GM23248 (cell line): ENCODE results near the gene SYT1. TPM values are rescaled to one million over a fixed set of nuclear protein-coding genes. Genes with fewer than 3 reads are reported as not detected.

Source experiments
- DNase-seq: peaks from one replicate; pipeline ENCODE4 v3.0.0-alpha.2; 2015
- H2AFZ ChIP-seq: fragments of 200-600 bp; sonication (generic); 2 replicates; pipeline ENCODE4 v1.6.1; 2016; ENCODE audit warnings: antibody characterized with exemption
- H3F3A ChIP-seq: fragments of 200-600 bp; sonication (generic); 2 replicates; pipeline ENCODE4 v1.6.1; 2016; ENCODE audit warnings: mild to moderate bottlenecking, antibody characterized with exemption, mixed run types; ENCODE audit not compliant: insufficient read depth
- H3K27ac ChIP-seq: fragments of 200-600 bp; sonication (generic); 2 replicates; pipeline ENCODE4 v1.5.1; 2016; ENCODE audit warnings: mild to moderate bottlenecking
- H3K27me3 ChIP-seq: fragments of 200-600 bp; sonication (generic); replicated peaks from 2 replicates; pipeline ENCODE4 v1.6.1; 2016; ENCODE audit warnings: mild to moderate bottlenecking; ENCODE audit not compliant: insufficient read depth
- H3K36me3 ChIP-seq: fragments of 200-600 bp; sonication (generic); 2 replicates; pipeline ENCODE4 v1.6.1; 2016; ENCODE audit warnings: low read depth, mild to moderate bottlenecking
- H3K4me1 ChIP-seq: fragments of 200-600 bp; sonication (generic); 2 replicates; pipeline ENCODE4 v1.6.1; 2016; ENCODE audit warnings: mild to moderate bottlenecking; ENCODE audit not compliant: insufficient read depth
- H3K4me2 ChIP-seq: fragments of 200-600 bp; sonication (generic); one replicate; pipeline ENCODE4 v1.6.1; 2016; ENCODE audit warnings: mild to moderate bottlenecking; ENCODE audit not compliant: unreplicated experiment
- H3K4me3 ChIP-seq: fragments of 200-600 bp; sonication (generic); 2 replicates; pipeline ENCODE4 v1.5.1; 2016; ENCODE audit warnings: mild to moderate bottlenecking
- H3K79me2 ChIP-seq: fragments of 200-600 bp; sonication (generic); 2 replicates; pipeline ENCODE4 v1.6.1; 2016; ENCODE audit warnings: mild to moderate bottlenecking; ENCODE audit not compliant: insufficient read depth
- H3K9ac ChIP-seq: fragments of 200-600 bp; sonication (generic); 2 replicates; pipeline ENCODE4 v1.6.1; 2016; ENCODE audit warnings: mild to moderate bottlenecking
- H3K9me2 ChIP-seq: fragments of 200-600 bp; sonication (generic); 2 replicates; pipeline ENCODE4 v1.6.1; 2016; ENCODE audit warnings: mixed run types, mild to moderate bottlenecking, moderate library complexity; ENCODE audit not compliant: insufficient read depth
- H3K9me3 ChIP-seq: fragments of 200-600 bp; sonication (generic); one replicate; pipeline ENCODE4 v1.6.1; 2017; ENCODE audit warnings: low read depth
- H4K20me1 ChIP-seq: fragments of 200-600 bp; sonication (generic); 2 replicates; pipeline ENCODE4 v1.6.0; 2016; ENCODE audit not compliant: insufficient read depth
- EZH2 ChIP-seq: fragments of 200-600 bp; sonication (generic); IDR thresholded peaks from 2 replicates; pipeline ENCODE4 v1.6.1; 2018; ENCODE audit warnings: antibody characterized with exemption, mild to moderate bottlenecking; ENCODE audit not compliant: insufficient read depth, poor library complexity, severe bottlenecking
- EZH2phosphoT487 ChIP-seq: fragments of 200-600 bp; sonication (generic); IDR thresholded peaks from 2 replicates; pipeline ENCODE4 v1.6.1; 2018; ENCODE audit warnings: antibody characterized with exemption, moderate library complexity, mild to moderate bottlenecking, low read depth; ENCODE audit not compliant: insufficient read depth
- WGBS, 2 experiments: methylation state at CpG; one replicate each; pipeline ENCODE4 v1.1.6; 2015 to 2017; ENCODE audit warnings: low lambda C conversion rate in 2 of 2, low coverage in 1 of 2; ENCODE audit errors: missing lambda C conversion rate in 2 of 2; 5-methylcytosine and 5-hydroxymethylcytosine counted together
- in situ Hi-C: fragments of 300-500 bp; cut with MboI; formaldehyde crosslinking; loops from 2 replicates; pipeline ENCODE4 v1.15.0; 2020
- polyA plus RNA-seq: library from polyadenylated mRNA; unstranded; fragments of >200 nt; fragmentation: Nextera tagmentation; extraction: Ambion mirVana; gene quantifications from 2 replicates; pipeline ENCODE4 v1.2.1, GENCODE V29; 2016
- total RNA-seq: library from RNA; depleted of rRNA; stranded (reverse); fragments of >200 nt; shearing (Covaris generic); gene quantifications from 2 replicates; pipeline ENCODE4 v1.2.3, GENCODE V29; 2014

Gene SYT1
- total and polyA plus RNA-seq, 2 experiments from 2014 or later = 1.7 to 2.4 TPM

DNA sequence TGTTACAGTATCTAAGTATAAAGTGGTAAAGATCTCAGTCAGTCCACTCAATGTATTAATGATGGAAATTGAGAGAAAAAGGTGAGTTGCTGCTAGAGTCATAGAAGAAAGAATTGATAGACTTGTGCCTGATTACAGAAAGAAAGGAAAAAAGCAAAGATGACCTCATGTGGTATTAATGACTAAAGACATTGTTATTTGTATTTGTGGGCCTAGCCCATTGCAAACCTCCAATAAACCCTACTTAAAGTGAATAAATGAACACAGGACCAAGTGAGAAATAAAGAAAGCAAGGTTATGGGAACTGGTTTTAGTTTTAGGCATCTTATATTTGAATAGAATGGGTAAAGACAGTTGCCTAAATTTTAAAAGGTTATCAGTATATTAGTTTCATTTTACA is 105.5 kb downstream of the SYT1 start:
- no peak for TF ChIP-seq EZH2phosphoT487
- no peak for TF ChIP-seq EZH2
- Histone ChIP-seq H3K4me3 (no peak overlapping the region), H3K9ac (no peak overlapping the region), H4K20me1 (no peaks in the 10 kb centered on the region), H3K4me1 (no peaks in the 10 kb centered on the region), H3F3A (no peaks in the 10 kb centered on the region), H3K9me2 (no peaks in the 10 kb centered on the region), H2AFZ (no peak overlapping the region), H3K36me3 (no peaks in the 10 kb centered on the region), H3K9me3 (no peaks in the 10 kb centered on the region), H3K27ac (no peak overlapping the region), H3K4me2 (no peak overlapping the region), H3K79me2 (no peaks in the 10 kb centered on the region), H3K27me3 (no peaks in the 10 kb centered on the region)
- DNase-seq = peak; percentile 9
- in situ Hi-C loops = no loop called here

DNA sequence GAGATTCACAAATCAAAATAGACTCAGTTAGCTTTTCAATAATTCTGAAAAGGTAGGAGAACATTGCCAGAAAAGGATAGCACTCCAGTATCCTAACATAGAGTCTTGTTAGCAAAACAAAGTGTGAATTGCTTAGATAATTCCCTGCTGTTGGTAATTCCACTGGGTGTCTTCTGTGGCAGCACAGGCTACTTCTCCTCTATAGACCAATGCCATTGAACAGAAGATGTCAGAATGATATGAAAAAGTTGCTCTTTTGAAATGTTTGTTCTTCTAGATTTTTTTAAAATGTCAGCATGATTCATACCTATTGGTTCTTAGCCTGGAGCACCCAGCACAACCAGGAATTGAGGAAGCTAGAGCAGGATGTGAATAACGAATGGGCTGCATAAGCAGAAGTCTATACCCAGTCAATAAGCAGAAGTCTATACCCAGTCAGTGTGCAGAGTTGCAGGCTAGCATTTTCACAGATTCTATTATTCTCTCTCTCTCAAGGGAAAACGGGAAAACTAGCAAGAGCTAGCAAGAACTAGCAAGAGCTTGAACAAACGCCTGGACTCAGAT is 112.8 kb downstream of the SYT1 start:
- no peaks in the 10 kb centered on the region for H3K27me3 ChIP-seq
- no peaks in the 10 kb centered on the region for H3K9me2 ChIP-seq
- no peaks in the 10 kb centered on the region for H4K20me1 ChIP-seq
- H3K9ac ChIP-seq = no peak overlapping the region
- H3K4me3 ChIP-seq = no peak overlapping the region
- DNase-seq = peak; percentile 3
- no peak for TF ChIP-seq EZH2phosphoT487
- no peak for TF ChIP-seq EZH2
- in situ Hi-C loops = no loop called here
- H3F3A ChIP-seq = no peaks in the 10 kb centered on the region
- H3K9me3 ChIP-seq = no peaks in the 10 kb centered on the region
- no peaks in the 10 kb centered on the region for H3K36me3 ChIP-seq
- 61 to 67% methylated on average over 3 of the region's 3 CpGs for WGBS, 2 experiments
- no peak overlapping the region for H2AFZ ChIP-seq
- H3K4me2 ChIP-seq = no peak overlapping the region
- H3K79me2 ChIP-seq = no peaks in the 10 kb centered on the region
- H3K4me1 ChIP-seq = no peaks in the 10 kb centered on the region
- H3K27ac ChIP-seq = no peak overlapping the region

DNA sequence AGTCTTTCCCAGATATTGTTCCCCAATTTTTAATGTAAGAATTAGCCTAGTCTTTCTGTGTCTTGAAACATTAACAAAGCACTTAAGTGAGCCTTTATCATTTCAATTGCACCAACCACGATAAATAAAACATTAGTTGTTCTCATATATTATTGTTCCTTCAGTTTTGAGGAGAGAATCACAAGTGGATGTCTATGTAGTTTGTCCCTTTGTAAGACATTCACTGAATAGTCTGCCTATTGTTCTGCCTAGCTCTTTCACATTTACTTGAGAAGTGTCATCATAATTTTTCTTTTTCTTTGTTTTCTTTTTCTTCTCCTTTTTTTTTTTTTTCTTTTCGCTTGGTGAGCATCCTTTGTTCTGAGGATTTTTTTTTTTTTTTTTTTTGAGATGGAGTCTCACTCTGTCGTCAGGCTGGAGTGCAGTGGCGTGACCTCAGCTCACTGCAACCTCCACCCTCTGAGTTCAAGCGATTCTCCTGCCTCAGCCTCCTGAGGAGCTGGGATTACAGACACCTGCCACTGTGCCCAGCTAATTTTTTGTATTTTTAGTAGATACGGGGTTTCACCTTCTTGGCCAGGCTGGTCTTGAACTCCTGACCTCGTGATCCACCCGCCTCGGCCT is 129.7 kb downstream of the SYT1 start:
- no peaks in the 10 kb centered on the region for H3K9me3 ChIP-seq
- H3K4me1 ChIP-seq = no peaks in the 10 kb centered on the region
- 91 to 94% methylated on average over 7 to 9 of the region's 9 CpGs for WGBS, 2 experiments
- no peaks in the 10 kb centered on the region for H4K20me1 ChIP-seq
- H3K79me2 ChIP-seq = no peaks in the 10 kb centered on the region
- in situ Hi-C loops = no loop called here
- DNase-seq = no peak
- TF ChIP-seq EZH2 = no peak
- no peak for TF ChIP-seq EZH2phosphoT487
- H3K9me2 ChIP-seq = no peaks in the 10 kb centered on the region
- no peak overlapping the region for H3K4me2 ChIP-seq
- no peaks in the 10 kb centered on the region for H3K36me3 ChIP-seq
- no peak overlapping the region for H3K4me3 ChIP-seq
- H3K27me3 ChIP-seq = no peaks in the 10 kb centered on the region
- no peak overlapping the region for H3K27ac ChIP-seq
- no peaks in the 10 kb centered on the region for H3F3A ChIP-seq
- H2AFZ ChIP-seq = no peak overlapping the region
- H3K9ac ChIP-seq = no peak overlapping the region

DNA sequence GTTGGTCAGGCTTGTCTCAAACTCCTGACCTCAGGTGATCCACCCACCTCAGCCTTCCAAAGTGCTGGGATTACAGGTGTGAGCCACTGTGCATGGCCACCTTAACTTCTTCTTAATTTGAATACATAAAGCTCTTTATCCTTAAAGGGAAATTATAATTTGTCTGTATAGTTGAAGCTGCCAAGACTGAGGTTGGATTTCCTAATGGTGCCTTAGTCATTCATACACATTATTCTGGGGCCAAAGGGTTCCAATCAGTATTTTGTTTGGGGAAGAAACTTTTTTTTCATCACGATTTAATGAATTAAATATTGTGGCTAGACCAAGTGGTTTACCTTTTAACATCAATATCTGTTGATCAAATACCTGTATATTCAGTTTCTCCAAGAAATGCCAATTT is 135.9 kb downstream of the SYT1 start:
- in situ Hi-C loops = no loop called here
- no peak overlapping the region for H2AFZ ChIP-seq
- no peaks in the 10 kb centered on the region for H3K9me3 ChIP-seq
- no peaks in the 10 kb centered on the region for H3K79me2 ChIP-seq
- H3K9me2 ChIP-seq = no peaks in the 10 kb centered on the region
- no peaks in the 10 kb centered on the region for H3K36me3 ChIP-seq
- WGBS, 2 experiments = 76 to 92% methylated on average over 1 of the region's 1 CpG
- H4K20me1 ChIP-seq = no peaks in the 10 kb centered on the region
- DNase-seq = peak; percentile 36
- H3K4me1 ChIP-seq = no peaks in the 10 kb centered on the region
- no peak overlapping the region for H3K4me3 ChIP-seq
- no peak overlapping the region for H3K9ac ChIP-seq
- no peaks in the 10 kb centered on the region for H3F3A ChIP-seq
- no peak for TF ChIP-seq EZH2
- TF ChIP-seq EZH2phosphoT487 = no peak
- no peaks in the 10 kb centered on the region for H3K27me3 ChIP-seq
- H3K4me2 ChIP-seq = no peak overlapping the region
- H3K27ac ChIP-seq = no peak overlapping the region
